Measurements from ENCODE around the gene XRN1. TPM values are rescaled to one million over a fixed set of nuclear protein-coding genes. Genes with fewer than 3 reads are reported as not detected.

XRN1 gene
- total and polyA plus RNA-seq, 10 of the 15 experiments (the other 5 are each of a cell fraction or from before 2014, with no cell fraction given) = 1.7 to 38.8 (median 15.5) TPM

DNA sequence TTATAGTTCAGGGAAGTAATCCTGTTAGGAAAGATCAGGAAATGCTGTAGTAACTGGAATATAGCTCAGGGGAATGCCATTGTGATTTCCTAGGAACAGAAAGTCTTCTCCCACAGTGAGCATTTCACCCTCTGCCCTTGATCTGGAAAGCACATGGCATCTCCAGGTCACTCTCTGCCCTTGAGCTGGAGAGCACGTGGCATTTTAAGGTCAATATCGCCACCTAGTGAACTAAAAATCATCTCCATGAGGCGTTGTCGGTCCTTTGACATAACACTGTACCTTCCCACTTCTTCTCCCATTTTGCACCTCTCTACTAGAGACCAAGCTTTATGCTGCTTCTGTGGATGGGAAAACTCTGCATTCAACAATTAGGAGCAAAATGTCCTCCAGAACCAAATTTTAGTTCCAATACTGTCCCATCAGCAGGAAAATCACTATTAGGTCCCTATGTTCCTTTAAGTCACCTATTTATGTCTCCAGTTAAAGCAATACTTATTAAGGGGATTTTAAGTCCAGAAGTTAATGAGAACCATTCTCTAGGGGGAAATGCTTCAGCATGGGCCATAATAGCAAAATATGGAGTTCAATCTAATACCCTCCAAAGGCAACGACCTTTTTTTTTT is 167.8 kb downstream of the XRN1 start (continued):
- TF ChIP-seq RB1 (IDR thresholded peaks at IDR 0.05; ENCODE audit: borderline replicate concordance) (no peak), HDAC2 (IDR thresholded peaks at IDR 0.05) (no peak), ZNF384 (IDR thresholded peaks at IDR 0.05; ENCODE audit: borderline replicate concordance, low read depth, low read length) (no peak), POLR2AphosphoS5 (IDR thresholded peaks at IDR 0.05; ENCODE audit: low read length) (no peak), POU2F2 (IDR thresholded peaks at IDR 0.05; ENCODE audit: borderline replicate concordance, low read depth, low read length) (no peak), PML (IDR thresholded peaks at IDR 0.05; ENCODE audit: low read length) (no peak), MTA3 (IDR thresholded peaks at IDR 0.05; ENCODE audit: borderline replicate concordance, low read length) (no peak), BHLHE40 (IDR thresholded peaks at IDR 0.05; ENCODE audit: borderline replicate concordance in 1 of 2, low read depth in 2 of 2, low read length in 1 of 2) (0 out of 4 replicates have a peak, but pooled peaks of 1 of the 2 experiments have one; percentile 11), GABPA (IDR thresholded peaks at IDR 0.05; ENCODE audit: low read depth) (no peak), SMARCA5 (IDR thresholded peaks at IDR 0.05) (peak; percentile 57; the same call in 1 of the 2 replicates), RAD21 (IDR thresholded peaks at IDR 0.05; ENCODE audit: insufficient read depth, low read depth, low read length) (peak; percentile 93), HDGF (IDR thresholded peaks at IDR 0.05) (no peak), RFX5 (IDR thresholded peaks at IDR 0.05; ENCODE audit: low read depth, low read length) (no peak)
- TF ChIP-seq, protein P1, sequence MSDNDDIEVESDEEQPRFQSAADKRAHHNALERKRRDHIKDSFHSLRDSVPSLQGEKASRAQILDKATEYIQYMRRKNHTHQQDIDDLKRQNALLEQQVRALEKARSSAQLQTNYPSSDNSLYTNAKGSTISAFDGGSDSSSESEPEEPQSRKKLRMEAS (IDR thresholded peaks at IDR 0.05; ENCODE audit: low read depth, low read length) = peak; percentile 79
- TF ChIP-seq, protein P2, sequence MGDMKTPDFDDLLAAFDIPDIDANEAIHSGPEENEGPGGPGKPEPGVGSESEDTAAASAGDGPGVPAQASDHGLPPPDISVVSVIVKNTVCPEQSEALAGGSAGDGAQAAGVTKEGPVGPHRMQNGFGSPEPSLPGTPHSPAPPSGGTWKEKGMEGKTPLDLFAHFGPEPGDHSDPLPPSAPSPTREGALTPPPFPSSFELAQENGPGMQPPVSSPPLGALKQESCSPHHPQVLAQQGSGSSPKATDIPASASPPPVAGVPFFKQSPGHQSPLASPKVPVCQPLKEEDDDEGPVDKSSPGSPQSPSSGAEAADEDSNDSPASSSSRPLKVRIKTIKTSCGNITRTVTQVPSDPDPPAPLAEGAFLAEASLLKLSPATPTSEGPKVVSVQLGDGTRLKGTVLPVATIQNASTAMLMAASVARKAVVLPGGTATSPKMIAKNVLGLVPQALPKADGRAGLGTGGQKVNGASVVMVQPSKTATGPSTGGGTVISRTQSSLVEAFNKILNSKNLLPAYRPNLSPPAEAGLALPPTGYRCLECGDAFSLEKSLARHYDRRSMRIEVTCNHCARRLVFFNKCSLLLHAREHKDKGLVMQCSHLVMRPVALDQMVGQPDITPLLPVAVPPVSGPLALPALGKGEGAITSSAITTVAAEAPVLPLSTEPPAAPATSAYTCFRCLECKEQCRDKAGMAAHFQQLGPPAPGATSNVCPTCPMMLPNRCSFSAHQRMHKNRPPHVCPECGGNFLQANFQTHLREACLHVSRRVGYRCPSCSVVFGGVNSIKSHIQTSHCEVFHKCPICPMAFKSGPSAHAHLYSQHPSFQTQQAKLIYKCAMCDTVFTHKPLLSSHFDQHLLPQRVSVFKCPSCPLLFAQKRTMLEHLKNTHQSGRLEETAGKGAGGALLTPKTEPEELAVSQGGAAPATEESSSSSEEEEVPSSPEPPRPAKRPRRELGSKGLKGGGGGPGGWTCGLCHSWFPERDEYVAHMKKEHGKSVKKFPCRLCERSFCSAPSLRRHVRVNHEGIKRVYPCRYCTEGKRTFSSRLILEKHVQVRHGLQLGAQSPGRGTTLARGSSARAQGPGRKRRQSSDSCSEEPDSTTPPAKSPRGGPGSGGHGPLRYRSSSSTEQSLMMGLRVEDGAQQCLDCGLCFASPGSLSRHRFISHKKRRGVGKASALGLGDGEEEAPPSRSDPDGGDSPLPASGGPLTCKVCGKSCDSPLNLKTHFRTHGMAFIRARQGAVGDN (IDR thresholded peaks at IDR 0.05) = no peak
- TF ChIP-seq, protein P3, sequence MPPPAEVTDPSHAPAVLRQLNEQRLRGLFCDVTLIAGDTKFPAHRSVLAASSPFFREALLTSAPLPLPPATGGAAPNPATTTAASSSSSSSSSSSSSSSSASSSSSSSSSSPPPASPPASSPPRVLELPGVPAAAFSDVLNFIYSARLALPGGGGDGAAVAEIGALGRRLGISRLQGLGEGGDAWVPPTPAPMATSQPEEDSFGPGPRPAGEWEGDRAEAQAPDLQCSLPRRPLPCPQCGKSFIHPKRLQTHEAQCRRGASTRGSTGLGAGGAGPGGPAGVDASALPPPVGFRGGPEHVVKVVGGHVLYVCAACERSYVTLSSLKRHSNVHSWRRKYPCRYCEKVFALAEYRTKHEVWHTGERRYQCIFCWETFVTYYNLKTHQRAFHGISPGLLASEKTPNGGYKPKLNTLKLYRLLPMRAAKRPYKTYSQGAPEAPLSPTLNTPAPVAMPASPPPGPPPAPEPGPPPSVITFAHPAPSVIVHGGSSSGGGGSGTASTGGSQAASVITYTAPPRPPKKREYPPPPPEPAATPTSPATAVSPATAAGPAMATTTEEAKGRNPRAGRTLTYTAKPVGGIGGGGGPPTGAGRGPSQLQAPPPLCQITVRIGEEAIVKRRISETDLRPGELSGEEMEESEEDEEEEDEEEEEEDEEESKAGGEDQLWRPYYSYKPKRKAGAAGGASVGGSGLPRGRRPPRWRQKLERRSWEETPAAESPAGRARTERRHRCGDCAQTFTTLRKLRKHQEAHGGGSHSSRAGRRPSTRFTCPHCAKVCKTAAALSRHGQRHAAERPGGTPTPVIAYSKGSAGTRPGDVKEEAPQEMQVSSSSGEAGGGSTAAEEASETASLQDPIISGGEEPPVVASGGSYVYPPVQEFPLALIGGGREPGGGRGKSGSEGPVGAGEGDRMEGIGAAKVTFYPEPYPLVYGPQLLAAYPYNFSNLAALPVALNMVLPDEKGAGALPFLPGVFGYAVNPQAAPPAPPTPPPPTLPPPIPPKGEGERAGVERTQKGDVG (CRISPR knock-in tag; IDR thresholded peaks at IDR 0.05) = no peak
- TF ChIP-seq, protein P4, sequence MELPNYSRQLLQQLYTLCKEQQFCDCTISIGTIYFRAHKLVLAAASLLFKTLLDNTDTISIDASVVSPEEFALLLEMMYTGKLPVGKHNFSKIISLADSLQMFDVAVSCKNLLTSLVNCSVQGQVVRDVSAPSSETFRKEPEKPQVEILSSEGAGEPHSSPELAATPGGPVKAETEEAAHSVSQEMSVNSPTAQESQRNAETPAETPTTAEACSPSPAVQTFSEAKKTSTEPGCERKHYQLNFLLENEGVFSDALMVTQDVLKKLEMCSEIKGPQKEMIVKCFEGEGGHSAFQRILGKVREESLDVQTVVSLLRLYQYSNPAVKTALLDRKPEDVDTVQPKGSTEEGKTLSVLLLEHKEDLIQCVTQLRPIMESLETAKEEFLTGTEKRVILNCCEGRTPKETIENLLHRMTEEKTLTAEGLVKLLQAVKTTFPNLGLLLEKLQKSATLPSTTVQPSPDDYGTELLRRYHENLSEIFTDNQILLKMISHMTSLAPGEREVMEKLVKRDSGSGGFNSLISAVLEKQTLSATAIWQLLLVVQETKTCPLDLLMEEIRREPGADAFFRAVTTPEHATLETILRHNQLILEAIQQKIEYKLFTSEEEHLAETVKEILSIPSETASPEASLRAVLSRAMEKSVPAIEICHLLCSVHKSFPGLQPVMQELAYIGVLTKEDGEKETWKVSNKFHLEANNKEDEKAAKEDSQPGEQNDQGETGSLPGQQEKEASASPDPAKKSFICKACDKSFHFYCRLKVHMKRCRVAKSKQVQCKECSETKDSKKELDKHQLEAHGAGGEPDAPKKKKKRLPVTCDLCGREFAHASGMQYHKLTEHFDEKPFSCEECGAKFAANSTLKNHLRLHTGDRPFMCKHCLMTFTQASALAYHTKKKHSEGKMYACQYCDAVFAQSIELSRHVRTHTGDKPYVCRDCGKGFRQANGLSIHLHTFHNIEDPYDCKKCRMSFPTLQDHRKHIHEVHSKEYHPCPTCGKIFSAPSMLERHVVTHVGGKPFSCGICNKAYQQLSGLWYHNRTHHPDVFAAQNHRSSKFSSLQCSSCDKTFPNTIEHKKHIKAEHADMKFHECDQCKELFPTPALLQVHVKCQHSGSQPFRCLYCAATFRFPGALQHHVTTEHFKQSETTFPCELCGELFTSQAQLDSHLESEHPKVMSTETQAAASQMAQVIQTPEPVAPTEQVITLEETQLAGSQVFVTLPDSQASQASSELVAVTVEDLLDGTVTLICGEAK (IDR thresholded peaks at IDR 0.05; ENCODE audit: borderline replicate concordance) = no peak
- TF ChIP-seq, protein P5, sequence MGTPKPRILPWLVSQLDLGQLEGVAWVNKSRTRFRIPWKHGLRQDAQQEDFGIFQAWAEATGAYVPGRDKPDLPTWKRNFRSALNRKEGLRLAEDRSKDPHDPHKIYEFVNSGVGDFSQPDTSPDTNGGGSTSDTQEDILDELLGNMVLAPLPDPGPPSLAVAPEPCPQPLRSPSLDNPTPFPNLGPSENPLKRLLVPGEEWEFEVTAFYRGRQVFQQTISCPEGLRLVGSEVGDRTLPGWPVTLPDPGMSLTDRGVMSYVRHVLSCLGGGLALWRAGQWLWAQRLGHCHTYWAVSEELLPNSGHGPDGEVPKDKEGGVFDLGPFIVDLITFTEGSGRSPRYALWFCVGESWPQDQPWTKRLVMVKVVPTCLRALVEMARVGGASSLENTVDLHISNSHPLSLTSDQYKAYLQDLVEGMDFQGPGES (IDR thresholded peaks at IDR 0.05) = no peak
